A549 (cell line): ENCODE measurements around the gene ANKRD62. TPM values are rescaled to one million over a fixed set of nuclear protein-coding genes. Genes with fewer than 3 reads are reported as not detected.

Source experiments
- ATAC-seq, 2 experiments: fragments of 200-7000 bp in 1 of 2; fragments of >200 bp in 1 of 2; cut with Nextera tagmentation in 1 of 2; cut with Tn5 transposase in 1 of 2; 3 replicates each; pipeline versions ENCODE4 v1.8.0 to v1.9.1; 2018 to 2020; ENCODE audit warnings: mild to moderate bottlenecking in 1 of 2, moderate library complexity in 1 of 2
- CTCF ChIA-PET: fragments of 300-600 bp; sonication (Branson Sonifier 250); formaldehyde crosslinking; extraction: SDS; loops from one replicate; lab custom pipeline; 2021; ENCODE audit warnings: antibody characterized with exemption, inconsistent platforms; lab: Yijun Ruan, JAX
- POLR2A ChIA-PET: fragments of 350-600 bp; formaldehyde crosslinking; extraction: SDS; loops from one replicate; lab custom pipeline; 2021; ENCODE audit warnings: antibody characterized with exemption, inconsistent platforms; lab: Yijun Ruan, JAX
- DNase-seq, 2 experiments: peaks; one replicate each; pipeline versions ENCODE4 v3.0.0 to v3.0.0-alpha.2; 2011 to 2016; ENCODE audit warnings: low read depth in 1 of 2, low spot score in 1 of 2
- FAIRE-seq: peaks from 2 replicates; lab custom pipeline; 2011; peaks lifted over from hg19 to GRCh38; lab: Jason Lieb, UNC
- H3K27ac ChIP-seq, 2 experiments: fragments of >200 bp; sonication (Bioruptor Twin); formaldehyde crosslinking; 3 replicates each; pipeline ENCODE4 v1.5.1; 2016 to 2017
- H3K4me1 ChIP-seq: fragments of >200 bp; sonication (Bioruptor Twin); formaldehyde crosslinking; 3 replicates; pipeline ENCODE4 v1.6.1; 2016
- H3K4me2 ChIP-seq: fragments of >200 bp; sonication (Bioruptor Twin); formaldehyde crosslinking; 3 replicates; pipeline ENCODE4 v1.6.1; 2016
- H3K4me3 ChIP-seq: fragments of >200 bp; sonication (Bioruptor Twin); formaldehyde crosslinking; 3 replicates; pipeline ENCODE4 v1.5.1; 2016
- H3K9me3 ChIP-seq: fragments of >200 bp; sonication (Bioruptor Twin); formaldehyde crosslinking; 3 replicates; pipeline ENCODE4 v1.6.1; 2016
- CBX2 ChIP-seq: fragments of 200-600 bp; sonication (generic); IDR thresholded peaks from 2 replicates; pipeline ENCODE4 v1.6.1; 2016; ENCODE audit warnings: low read depth, mild to moderate bottlenecking, borderline replicate concordance
- CEBPB ChIP-seq, 2 experiments: fragments of >200 bp in 1 of 2; sonication (Bioruptor Twin) in 1 of 2; formaldehyde crosslinking in 1 of 2; IDR thresholded peaks; 2 replicates each; pipeline ENCODE4 v1.6.1; 2012 to 2016
- CHD4 ChIP-seq: fragments of 200-600 bp; sonication (generic); IDR thresholded peaks from 2 replicates; pipeline ENCODE4 v1.6.1; 2016; ENCODE audit warnings: antibody characterized with exemption, mild to moderate bottlenecking, borderline replicate concordance
- EP300 ChIP-seq, 2 experiments: fragments of >200 bp; sonication (Bioruptor Twin); formaldehyde crosslinking; IDR thresholded peaks; 2 replicates in 1 of 2; 3 replicates in 1 of 2; pipeline ENCODE4 v1.6.1; 2016 to 2017
- FOXS1 ChIP-seq: fragments of 250-450 bp; sonication (Bioruptor Pico); IDR thresholded peaks from 2 replicates; pipeline ENCODE4 v1.5.0; 2020; ENCODE audit warnings: mild to moderate bottlenecking, moderate library complexity
- GATA3 ChIP-seq: IDR thresholded peaks from 2 replicates; pipeline ENCODE4 v1.6.1; 2012; ENCODE audit warnings: borderline replicate concordance
- HEYL ChIP-seq: fragments of 250-450 bp; sonication (Bioruptor Pico); IDR thresholded peaks from 2 replicates; pipeline ENCODE4 v1.8.0; 2021; ENCODE audit warnings: mild to moderate bottlenecking, moderate library complexity
- HOXA7 ChIP-seq: fragments of 250-450 bp; sonication (Bioruptor Pico); IDR thresholded peaks from 2 replicates; pipeline ENCODE4 v1.5.0; 2020; ENCODE audit warnings: mild to moderate bottlenecking, moderate library complexity
- JUN ChIP-seq, 2 experiments: fragments of >200 bp; sonication (Bioruptor Twin); formaldehyde crosslinking; IDR thresholded peaks; 2 replicates in 1 of 2; 3 replicates in 1 of 2; pipeline ENCODE4 v1.6.1; 2016 to 2017
- JUNB ChIP-seq: fragments of >200 bp; sonication (Bioruptor Twin); formaldehyde crosslinking; IDR thresholded peaks from 2 replicates; pipeline ENCODE4 v1.6.1; 2016
- KDM1A ChIP-seq: fragments of 200-600 bp; sonication (generic); IDR thresholded peaks from 2 replicates; pipeline ENCODE4 v1.6.1; 2016; ENCODE audit warnings: low read depth, mild to moderate bottlenecking
- MAFK ChIP-seq: fragments of 450-650 bp; IDR thresholded peaks from 2 replicates; pipeline ENCODE4 v1.6.1; 2014; ENCODE audit not compliant: partially characterized antibody
- MAZ ChIP-seq: fragments of 150-350 bp; IDR thresholded peaks from 2 replicates; pipeline ENCODE4 v1.6.1; 2014; ENCODE audit warnings: antibody characterized with exemption, low read depth, low read length, borderline replicate concordance
- MYC ChIP-seq: IDR thresholded peaks from 2 replicates; pipeline ENCODE4 v1.6.1; 2012; ENCODE audit warnings: mild to moderate bottlenecking, inconsistent platforms, low read length, improper control_type of control experiment, borderline replicate concordance
- NFE2L2 ChIP-seq: fragments of 150-350 bp; conservative IDR thresholded peaks from 2 replicates; pipeline ENCODE4 v1.6.1; 2014; ENCODE audit warnings: low read length
- NR3C1 ChIP-seq: fragments of >200 bp; sonication (Bioruptor Twin); formaldehyde crosslinking; IDR thresholded peaks from 3 replicates; pipeline ENCODE4 v1.6.1; 2017
- PHF8 ChIP-seq: fragments of 200-600 bp; sonication (generic); IDR thresholded peaks from 2 replicates; pipeline ENCODE4 v1.6.1; 2016; ENCODE audit warnings: low read depth, mild to moderate bottlenecking, antibody characterized with exemption, moderate library complexity, borderline replicate concordance
- RAD21 ChIP-seq, 2 experiments: fragments of >200 bp in 1 of 2; sonication (Bioruptor Twin) in 1 of 2; formaldehyde crosslinking in 1 of 2; IDR thresholded peaks in 1 of 2; conservative IDR thresholded peaks in 1 of 2; 2 replicates in 1 of 2; 3 replicates in 1 of 2; pipeline ENCODE4 v1.6.1; 2012 to 2018; ENCODE audit warnings: inconsistent platforms in 1 of 2
- RARB ChIP-seq: fragments of 250-450 bp; sonication (Bioruptor Pico); IDR thresholded peaks from 2 replicates; pipeline ENCODE4 v1.8.0; 2021; ENCODE audit warnings: mild to moderate bottlenecking, moderate library complexity
- WGBS: methylation state at CpG from one replicate; pipeline ENCODE4 v1.1.6; 2017; ENCODE audit errors: missing lambda C conversion rate; 5-methylcytosine and 5-hydroxymethylcytosine counted together
- polyA plus RNA-seq, 4 experiments: library from polyadenylated mRNA; depleted of rRNA in 3 of 4; stranded (reverse); fragments of >200 nt; fragmentation: RNase III in 1 of 4; extraction: RNeasy Plus Mini Kit Qiagen cat#74134 plus additional on column Dnase treatment in 1 of 4; gene quantifications; 2 replicates in 3 of 4; 3 replicates in 1 of 4; pipeline ENCODE4 v1.2.3, GENCODE V29; 2011 to 2017
- small RNA-seq, 6 experiments: library from RNA; depleted of rRNA; stranded (forward); fragments of <200 nt; gene quantifications; one replicate each; pipeline ENCODE3, GENCODE V24; 2012
- TF ChIP-seq, protein P1 (sequence below): IDR thresholded peaks from 2 replicates; pipeline ENCODE4 v1.6.1; 2012
- TF ChIP-seq, protein P2 (sequence below): fragments of 450-650 bp; IDR thresholded peaks from 2 replicates; pipeline ENCODE4 v1.6.1; 2014; ENCODE audit warnings: antibody characterized with exemption
- TF ChIP-seq, protein P3 (sequence below): IDR thresholded peaks from 2 replicates; pipeline ENCODE4 v1.6.1; 2012

Gene ANKRD62
- polyA plus RNA-seq, 2 of the 4 experiments (the other 2 are of a cell fraction): not detected

DNA sequence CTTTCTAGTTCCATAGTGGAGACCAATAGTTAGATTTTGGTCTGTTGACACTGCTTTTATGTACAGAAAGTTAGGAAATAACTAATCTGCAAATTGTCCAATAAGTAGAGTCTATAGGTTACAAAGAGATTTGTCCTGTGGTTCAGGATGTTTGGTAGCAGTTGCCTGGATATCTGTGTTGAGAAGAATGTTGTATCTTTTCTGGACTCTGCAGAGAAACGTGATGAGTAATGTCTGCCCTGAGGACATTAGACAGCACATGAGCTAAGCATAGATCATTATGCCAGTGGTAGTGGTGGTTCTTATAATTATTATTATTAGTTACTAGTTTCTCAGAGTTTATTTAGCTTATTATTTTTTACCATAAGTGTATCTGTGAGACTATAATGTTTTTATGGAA is 65.8 kb downstream of the ANKRD62 start:
- FAIRE-seq: no peak
- no peaks in the 10 kb centered on the region for H3K9me3 ChIP-seq
- no peak overlapping the region for H3K4me3 ChIP-seq
- ChIA-PET POLR2A (no interaction called here), CTCF (interaction anchor here (1.0 to 1.4 kb wide), 2 partner anchors 77 to 848 kb away, joined by 3 read pairs; no protein-coding TSS in a partner anchor)
- peak in 1 of 2 experiments; percentile 0 for DNase-seq
- TF ChIP-seq KDM1A: no peak
- no peak for TF ChIP-seq EP300 (IDR thresholded peaks at IDR 0.05)
- no peak for TF ChIP-seq FOXS1 (CRISPR knock-in tag)
- TF ChIP-seq HEYL (CRISPR knock-in tag): no peak
- TF ChIP-seq MAZ: no peak
- TF ChIP-seq NFE2L2: no peak
- no peak for TF ChIP-seq JUN (IDR thresholded peaks at IDR 0.05)
- TF ChIP-seq NR3C1: no peak
- no peak for TF ChIP-seq CHD4
- no peak for TF ChIP-seq CEBPB (IDR thresholded peaks at IDR 0.05)
- no peak for TF ChIP-seq RARB (CRISPR knock-in tag)
- no peak for TF ChIP-seq RAD21 (conservative IDR thresholded peaks at IDR 0.05 in 1 of 2, IDR thresholded peaks at IDR 0.05 in 1 of 2)
- TF ChIP-seq GATA3: no peak
- no peak overlapping the region for H3K4me2 ChIP-seq
- WGBS: 4% methylated on average over 1 of the region's 1 CpG
- no peak for ATAC-seq
- H3K27ac ChIP-seq: no peak overlapping the region
- no peaks in the 10 kb centered on the region for H3K4me1 ChIP-seq

DNA sequence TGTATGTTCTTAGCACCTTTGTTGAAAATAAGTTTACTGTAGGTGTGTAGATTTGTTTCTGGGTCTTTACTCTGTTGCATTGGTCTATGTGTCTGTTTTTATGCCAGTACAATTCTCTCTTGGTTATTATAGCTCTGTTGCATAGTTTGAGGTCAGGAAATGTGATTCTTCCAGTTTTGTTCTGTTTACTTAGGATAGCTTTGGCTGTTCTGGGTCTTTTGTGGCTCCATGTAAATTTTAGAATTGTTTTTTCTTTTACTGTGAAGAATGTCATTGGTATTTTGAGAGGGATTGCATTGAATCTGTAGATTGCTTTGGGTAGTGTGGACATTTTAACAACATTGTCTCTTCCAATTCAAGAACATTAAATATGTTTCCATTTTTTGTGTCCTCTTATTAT is 69.1 kb downstream of the ANKRD62 start:
- TF ChIP-seq JUN (IDR thresholded peaks at IDR 0.05): no peak
- no peak for TF ChIP-seq HOXA7 (CRISPR knock-in tag)
- TF ChIP-seq MAFK: no peak
- TF ChIP-seq KDM1A: no peak
- no peak for TF ChIP-seq CBX2
- TF ChIP-seq, protein P1, sequence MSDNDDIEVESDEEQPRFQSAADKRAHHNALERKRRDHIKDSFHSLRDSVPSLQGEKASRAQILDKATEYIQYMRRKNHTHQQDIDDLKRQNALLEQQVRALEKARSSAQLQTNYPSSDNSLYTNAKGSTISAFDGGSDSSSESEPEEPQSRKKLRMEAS: no peak
- no peak for TF ChIP-seq RAD21 (conservative IDR thresholded peaks at IDR 0.05 in 1 of 2, IDR thresholded peaks at IDR 0.05 in 1 of 2)
- FAIRE-seq: no peak

DNA sequence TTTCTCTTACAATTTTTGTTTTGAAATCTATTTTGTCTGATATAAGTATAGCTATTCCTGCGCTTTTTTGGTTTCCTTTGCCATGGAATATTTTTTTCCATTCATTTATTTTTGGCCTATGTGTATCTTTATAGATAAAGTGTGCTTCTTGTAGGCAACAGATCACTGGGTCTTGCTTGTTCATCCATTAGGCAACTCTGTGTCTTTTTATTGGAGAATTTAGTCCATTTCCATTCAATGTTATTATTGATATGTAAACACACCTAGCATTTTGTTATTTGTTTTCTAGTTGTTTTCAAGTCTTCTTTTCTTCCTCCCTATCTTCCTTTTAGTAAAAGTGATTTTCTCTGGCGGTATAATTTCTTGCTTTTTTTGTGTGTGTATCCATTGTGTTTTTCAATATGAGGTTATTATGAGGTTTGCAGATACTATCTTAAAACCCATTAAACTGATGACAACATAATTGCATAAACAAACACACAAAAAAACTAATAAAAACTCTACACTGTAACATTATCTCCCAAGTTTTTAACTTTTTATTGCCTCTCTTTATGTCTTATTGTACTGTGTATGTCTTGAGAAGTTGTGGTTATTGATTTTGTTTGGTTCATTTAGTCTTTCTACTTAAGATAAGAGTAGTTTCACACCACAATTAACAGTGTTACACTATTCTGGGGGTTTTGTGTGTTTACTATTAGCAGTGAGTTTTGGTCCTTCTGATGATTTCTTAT is 71.6 kb downstream of the ANKRD62 start:
- no peak overlapping the region for H3K27ac ChIP-seq
- DNase-seq (no peak), ATAC-seq (no peak), FAIRE-seq (no peak)
- ChIA-PET CTCF (no interaction called here), POLR2A (no interaction called here)
- WGBS: 46% methylated on average over 2 of the region's 2 CpGs
- H3K9me3 ChIP-seq: no peaks in the 10 kb centered on the region
- TF ChIP-seq PHF8 (no peak), MYC (no peak), JUNB (no peak)
- TF ChIP-seq, protein P2, sequence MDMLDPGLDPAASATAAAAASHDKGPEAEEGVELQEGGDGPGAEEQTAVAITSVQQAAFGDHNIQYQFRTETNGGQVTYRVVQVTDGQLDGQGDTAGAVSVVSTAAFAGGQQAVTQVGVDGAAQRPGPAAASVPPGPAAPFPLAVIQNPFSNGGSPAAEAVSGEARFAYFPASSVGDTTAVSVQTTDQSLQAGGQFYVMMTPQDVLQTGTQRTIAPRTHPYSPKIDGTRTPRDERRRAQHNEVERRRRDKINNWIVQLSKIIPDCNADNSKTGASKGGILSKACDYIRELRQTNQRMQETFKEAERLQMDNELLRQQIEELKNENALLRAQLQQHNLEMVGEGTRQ: no peak
- TF ChIP-seq, protein P3, sequence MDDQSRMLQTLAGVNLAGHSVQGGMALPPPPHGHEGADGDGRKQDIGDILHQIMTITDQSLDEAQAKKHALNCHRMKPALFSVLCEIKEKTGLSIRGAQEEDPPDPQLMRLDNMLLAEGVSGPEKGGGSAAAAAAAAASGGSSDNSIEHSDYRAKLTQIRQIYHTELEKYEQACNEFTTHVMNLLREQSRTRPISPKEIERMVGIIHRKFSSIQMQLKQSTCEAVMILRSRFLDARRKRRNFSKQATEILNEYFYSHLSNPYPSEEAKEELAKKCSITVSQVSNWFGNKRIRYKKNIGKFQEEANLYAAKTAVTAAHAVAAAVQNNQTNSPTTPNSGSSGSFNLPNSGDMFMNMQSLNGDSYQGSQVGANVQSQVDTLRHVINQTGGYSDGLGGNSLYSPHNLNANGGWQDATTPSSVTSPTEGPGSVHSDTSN: no peak
- no peaks in the 10 kb centered on the region for H3K4me1 ChIP-seq
- no peak overlapping the region for H3K4me3 ChIP-seq
- H3K4me2 ChIP-seq: no peak overlapping the region

More for the DNA sequence above, 69.1 kb downstream of the ANKRD62 start:
- ChIA-PET CTCF (no interaction called here), POLR2A (no interaction called here)
- H3K4me3 ChIP-seq: no peak overlapping the region
- DNase-seq (no peak), ATAC-seq (no peak)
- H3K27ac ChIP-seq: no peak overlapping the region
- no peaks in the 10 kb centered on the region for H3K9me3 ChIP-seq
- H3K4me2 ChIP-seq: no peak overlapping the region
- H3K4me1 ChIP-seq: no peaks in the 10 kb centered on the region

Small RNA genes lying within 50 kb of the gene (small RNA-seq; reads per million reads assigned to genes)
- 0 reads per million in 6 experiments for gene RNU6-324P

Other genes with a start within 250 kb of the ANKRD62 start
- gene CHMP1B, start 242.4 kb upstream of the ANKRD62 start, polyA plus RNA-seq (2011; rRNA removed): 53.0 and 60.8 TPM in 2 replicates
- gene CHMP1B, start 242.4 kb upstream of the ANKRD62 start, polyA plus RNA-seq (2017; fragmentation: RNase III; extraction: RNeasy Plus Mini Kit Qiagen cat#74134 plus additional on column Dnase treatment): 34.4 to 44.9 TPM (median 39.3 TPM) in 3 replicates
- 23.2 and 26.4 TPM in 2 replicates for gene MPPE1, start 185.5 kb upstream of the ANKRD62 start, polyA plus RNA-seq (2011; rRNA removed)
- 18.5 to 20.4 TPM (median 19.5 TPM) in 3 replicates for gene MPPE1, start 185.5 kb upstream of the ANKRD62 start, polyA plus RNA-seq (2017; fragmentation: RNase III; extraction: RNeasy Plus Mini Kit Qiagen cat#74134 plus additional on column Dnase treatment)
- 35.1 and 41.0 TPM in 2 replicates for gene IMPA2, start 112.3 kb upstream of the ANKRD62 start, polyA plus RNA-seq (2011; rRNA removed)
- 50.9 to 75.6 TPM (median 65.3 TPM) in 3 replicates for gene IMPA2, start 112.3 kb upstream of the ANKRD62 start, polyA plus RNA-seq (2017; fragmentation: RNase III; extraction: RNeasy Plus Mini Kit Qiagen cat#74134 plus additional on column Dnase treatment)
- not detected in 2 replicates for gene CIDEA, start 160.5 kb downstream of the ANKRD62 start, polyA plus RNA-seq (2011; rRNA removed)
- not detected in 3 replicates for gene CIDEA, start 160.5 kb downstream of the ANKRD62 start, polyA plus RNA-seq (2017; fragmentation: RNase III; extraction: RNeasy Plus Mini Kit Qiagen cat#74134 plus additional on column Dnase treatment)
- gene TUBB6, start 214.4 kb downstream of the ANKRD62 start, polyA plus RNA-seq (2011; rRNA removed): 83.7 and 88.5 TPM in 2 replicates
- 235 to 259 TPM (median 235 TPM) in 3 replicates for gene TUBB6, start 214.4 kb downstream of the ANKRD62 start, polyA plus RNA-seq (2017; fragmentation: RNase III; extraction: RNeasy Plus Mini Kit Qiagen cat#74134 plus additional on column Dnase treatment)